Thoracic aorta (tissue), 2 donors: ENCODE measurements around the gene ABCG4. TPM values are rescaled to one million over a fixed set of nuclear protein-coding genes. Genes with fewer than 3 reads are reported as not detected.

ENCODE experiments used
- ATAC-seq: fragments of 150-250 bp; one replicate; pipeline ENCODE4 v1.8.0; 2017; ENCODE audit warnings: low read depth; ENCODE audit not compliant: insufficient number of reproducible peaks, low FRiP score
- DNase-seq: peaks from one replicate; pipeline ENCODE4 v3.0.0-alpha.2; 2020; ENCODE audit warnings: low spot score
- H3K27ac ChIP-seq, 2 donors: fragments of 200-600 bp; sonication (generic); 1 replicate in 1 of 2; 2 replicates in 1 of 2; pipeline ENCODE4 v1.5.1; 2016; ENCODE audit warnings: mild to moderate bottlenecking in 2 of 2, moderate library complexity in 2 of 2
- H3K27me3 ChIP-seq: fragments of 200-600 bp; sonication (generic); replicated peaks from 2 replicates; pipeline ENCODE4 v1.6.0; 2016; ENCODE audit warnings: mild to moderate bottlenecking; ENCODE audit not compliant: insufficient read depth
- H3K36me3 ChIP-seq: fragments of 200-600 bp; sonication (generic); one replicate; pipeline ENCODE4 v1.5.1; 2016
- H3K4me1 ChIP-seq, 2 donors: fragments of 200-600 bp; sonication (generic); 1 replicate in 1 of 2; 2 replicates in 1 of 2; pipeline versions ENCODE4 v1.5.1 to v1.6.0; 2016; ENCODE audit warnings: low read depth in 2 of 2, mild to moderate bottlenecking in 1 of 2; ENCODE audit not compliant: control insufficient read depth in 1 of 2
- H3K4me3 ChIP-seq: fragments of 200-600 bp; sonication (generic); 2 replicates; pipeline ENCODE4 v1.5.1; 2016; ENCODE audit warnings: mild to moderate bottlenecking
- H3K9me3 ChIP-seq: fragments of 200-600 bp; sonication (generic); 2 replicates; pipeline ENCODE4 v1.5.1; 2016
- total RNA-seq, 2 donors: library from RNA; depleted of rRNA; stranded (reverse); fragments of >200 nt; gene quantifications; one replicate each; pipeline versions ENCODE4 v1.1.0 to v1.2.3, GENCODE V29; 2016
- TF ChIP-seq, protein P1 (sequence below): fragments of 200-600 bp; sonication (generic); IDR thresholded peaks from one replicate; pipeline ENCODE4 v1.5.1; 2019; ENCODE audit warnings: antibody characterized with exemption

Gene ABCG4
- total RNA-seq, 2 donors from 2014 or later, result 1.6 TPM; not detected in 1

DNA sequence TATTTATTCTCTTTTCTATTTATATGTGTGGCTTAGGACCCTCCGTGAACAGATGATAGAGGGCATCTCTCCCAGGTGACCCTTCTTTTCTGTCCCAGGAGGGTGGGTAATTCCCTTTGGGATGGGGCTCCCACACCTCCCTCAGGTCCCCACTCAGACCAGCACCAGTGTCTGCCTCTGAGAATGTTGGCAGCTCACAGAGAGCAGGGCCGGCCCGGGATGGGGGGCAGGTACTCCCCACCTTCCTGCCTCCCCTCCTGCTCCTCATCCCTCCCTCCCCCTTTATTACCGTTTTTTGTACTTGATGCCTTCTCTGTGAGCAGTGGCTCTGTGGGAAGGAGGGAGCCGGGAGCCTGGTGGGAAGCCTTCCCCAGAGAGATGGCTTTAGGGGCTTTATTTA lies 32.3 kb upstream of the ABCG4 start:
- peak overlapping the region in 1 of 2 donors; percentile 65 for H3K27ac ChIP-seq
- TF ChIP-seq, protein P1, sequence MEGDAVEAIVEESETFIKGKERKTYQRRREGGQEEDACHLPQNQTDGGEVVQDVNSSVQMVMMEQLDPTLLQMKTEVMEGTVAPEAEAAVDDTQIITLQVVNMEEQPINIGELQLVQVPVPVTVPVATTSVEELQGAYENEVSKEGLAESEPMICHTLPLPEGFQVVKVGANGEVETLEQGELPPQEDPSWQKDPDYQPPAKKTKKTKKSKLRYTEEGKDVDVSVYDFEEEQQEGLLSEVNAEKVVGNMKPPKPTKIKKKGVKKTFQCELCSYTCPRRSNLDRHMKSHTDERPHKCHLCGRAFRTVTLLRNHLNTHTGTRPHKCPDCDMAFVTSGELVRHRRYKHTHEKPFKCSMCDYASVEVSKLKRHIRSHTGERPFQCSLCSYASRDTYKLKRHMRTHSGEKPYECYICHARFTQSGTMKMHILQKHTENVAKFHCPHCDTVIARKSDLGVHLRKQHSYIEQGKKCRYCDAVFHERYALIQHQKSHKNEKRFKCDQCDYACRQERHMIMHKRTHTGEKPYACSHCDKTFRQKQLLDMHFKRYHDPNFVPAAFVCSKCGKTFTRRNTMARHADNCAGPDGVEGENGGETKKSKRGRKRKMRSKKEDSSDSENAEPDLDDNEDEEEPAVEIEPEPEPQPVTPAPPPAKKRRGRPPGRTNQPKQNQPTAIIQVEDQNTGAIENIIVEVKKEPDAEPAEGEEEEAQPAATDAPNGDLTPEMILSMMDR, result no peak
- H3K36me3 ChIP-seq, result peaks cover 23% of the 10 kb centered on the region
- ATAC-seq, result no peak
- peaks cover 0 to 6% of the 10 kb centered on the region in 2 donors for H3K4me1 ChIP-seq
- no peak for DNase-seq
- H3K9me3 ChIP-seq, result no peaks in the 10 kb centered on the region
- no peak overlapping the region for H3K4me3 ChIP-seq
- no peaks in the 10 kb centered on the region for H3K27me3 ChIP-seq

DNA sequence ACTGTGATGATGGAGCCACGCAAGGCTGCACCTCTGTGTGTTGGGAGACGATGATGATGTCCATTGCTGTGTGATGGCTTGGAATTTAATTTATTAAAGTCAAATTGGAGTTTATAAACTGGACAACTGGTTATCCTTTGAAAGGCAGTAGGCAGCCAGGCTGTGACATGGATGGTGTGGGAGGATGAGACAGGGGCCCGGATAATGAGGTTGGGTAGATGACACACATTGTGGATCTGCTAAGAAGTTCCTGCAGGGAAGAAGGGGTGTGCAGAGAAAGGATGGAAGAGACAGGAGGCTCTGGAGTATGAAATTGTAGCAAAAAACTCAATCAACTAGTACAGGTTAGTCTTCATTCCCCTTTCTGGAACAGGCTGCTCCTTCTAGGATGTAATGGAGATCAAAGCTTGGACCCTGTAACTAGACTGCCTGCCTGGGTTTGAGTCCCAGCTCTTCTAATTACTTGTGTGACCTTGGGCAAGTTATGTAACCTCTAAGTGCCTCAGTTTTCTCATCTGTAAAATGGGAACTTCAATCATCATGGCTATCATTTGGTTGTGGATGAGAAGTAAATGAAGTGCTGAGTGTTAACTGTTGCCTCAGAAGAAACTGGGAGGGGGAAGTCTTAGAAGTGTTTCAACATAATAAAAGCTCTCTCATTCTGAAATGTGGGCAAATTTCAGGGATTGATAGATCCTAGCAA lies 31.7 kb upstream of the ABCG4 start:
- Histone ChIP-seq H3K36me3 (peaks cover 20% of the 10 kb centered on the region), H3K4me3 (no peak overlapping the region), H3K9me3 (no peaks in the 10 kb centered on the region), H3K4me1 (peaks cover 2 to 9% of the 10 kb centered on the region in 2 donors), H3K27me3 (no peaks in the 10 kb centered on the region), H3K27ac (no peak overlapping the region)
- DNase-seq (no peak), ATAC-seq (no peak)
- TF ChIP-seq, protein P1, result no peak

DNA sequence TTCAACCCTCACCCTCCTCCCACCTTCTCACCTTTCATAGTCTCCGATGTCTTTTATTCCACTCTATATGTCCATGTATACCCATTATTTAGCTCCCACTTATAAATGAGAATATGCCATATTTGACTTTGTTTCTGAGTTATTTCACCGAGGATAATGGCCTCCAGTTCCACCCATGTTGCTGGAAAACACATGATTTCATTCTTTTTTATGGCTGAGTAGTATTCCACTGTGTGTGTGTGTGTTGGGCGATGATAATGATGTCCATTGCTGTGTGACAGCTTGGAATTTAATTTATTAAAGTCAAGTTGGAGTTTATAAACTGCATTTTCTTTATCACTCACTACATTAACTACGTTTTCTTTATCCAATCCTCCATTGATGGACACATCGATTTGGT lies 30.6 kb upstream of the ABCG4 start:
- DNase-seq, result no peak
- Histone ChIP-seq H3K9me3 (no peaks in the 10 kb centered on the region), H3K27me3 (no peaks in the 10 kb centered on the region), H3K4me3 (no peak overlapping the region), H3K4me1 (peaks cover 8 to 16% of the 10 kb centered on the region in 2 donors), H3K36me3 (peaks cover 14% of the 10 kb centered on the region), H3K27ac (no peak overlapping the region)
- ATAC-seq, result no peak
- TF ChIP-seq, protein P1, result no peak

DNA sequence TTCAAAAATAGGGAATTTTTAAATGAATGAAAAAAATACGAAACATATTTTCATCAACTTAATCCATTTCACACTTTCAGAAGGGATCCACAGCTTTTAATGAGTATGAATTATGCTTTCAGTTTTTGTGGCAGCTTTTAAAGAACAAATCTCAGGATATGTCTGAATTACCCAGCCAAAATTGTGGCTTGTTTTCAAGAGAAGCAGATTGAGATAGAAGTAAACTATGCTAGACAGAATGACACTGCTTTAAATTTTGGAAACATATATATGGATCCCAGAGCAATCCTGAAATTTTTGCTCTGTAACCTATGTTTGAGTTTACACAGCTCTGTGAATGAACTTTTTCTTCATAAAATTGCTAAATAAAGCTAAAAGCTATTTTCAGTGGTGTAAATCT lies 29.9 kb upstream of the ABCG4 start:
- H3K27me3 ChIP-seq, result no peaks in the 10 kb centered on the region
- no peak overlapping the region for H3K4me3 ChIP-seq
- no peaks in the 10 kb centered on the region for H3K9me3 ChIP-seq
- DNase-seq, result no peak
- ATAC-seq, result no peak
- TF ChIP-seq, protein P1, result no peak
- H3K36me3 ChIP-seq, result peaks cover 9% of the 10 kb centered on the region
- peaks cover 8 to 16% of the 10 kb centered on the region in 2 donors for H3K4me1 ChIP-seq
- H3K27ac ChIP-seq, result no peak overlapping the region

DNA sequence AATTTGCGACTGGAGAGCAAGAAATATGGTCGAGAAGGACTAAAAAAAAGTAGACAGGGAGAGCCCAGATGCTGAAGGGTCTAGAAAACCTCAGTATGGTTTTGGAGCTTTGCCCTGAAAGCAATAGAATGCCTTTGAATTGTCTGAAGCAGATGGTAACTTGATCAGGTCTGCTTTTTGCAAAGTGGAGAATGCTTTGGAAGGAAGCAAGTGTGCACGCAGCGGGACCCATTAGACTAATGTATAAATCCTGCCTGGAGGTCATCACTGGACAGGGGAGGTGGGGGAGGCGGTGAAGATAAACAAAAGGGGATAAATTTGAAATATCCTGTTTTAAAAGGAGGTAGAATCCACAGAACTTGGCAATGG lies 28.2 kb upstream of the ABCG4 start:
- Histone ChIP-seq H3K36me3 (peaks cover 13% of the 10 kb centered on the region), H3K9me3 (no peaks in the 10 kb centered on the region), H3K27ac (peak overlapping the region; percentile 25 to 61), H3K4me1 (peaks cover 8 to 16% of the 10 kb centered on the region in 2 donors), H3K27me3 (no peaks in the 10 kb centered on the region), H3K4me3 (peak overlapping the region; percentile 73)
- DNase-seq (no peak), ATAC-seq (no peak)
- TF ChIP-seq, protein P1, result no peak
